Liver (tissue), 9 donors: ENCODE measurements around the gene ZNF326. TPM values are rescaled to one million over a fixed set of nuclear protein-coding genes. Genes with fewer than 3 reads are reported as not detected.

Experiments used
- DNase-seq: peaks from one replicate; pipeline ENCODE4 v3.0.0-alpha.2; 2017; ENCODE audit warnings: low spot score
- H3K27ac ChIP-seq, 2 donors: one replicate each; pipeline ENCODE4 v1.7.0; 2013; ENCODE audit warnings: inconsistent platforms in 2 of 2, low read length in 2 of 2, control low read depth in 1 of 2, low read depth in 1 of 2, mild to moderate bottlenecking in 1 of 2
- H3K27me3 ChIP-seq, 4 donors: one replicate each; pipeline versions ENCODE4 v1.6.1 to v1.7.0; 2013; ENCODE audit warnings: low read length in 3 of 4, inconsistent platforms in 1 of 4, mild to moderate bottlenecking in 1 of 4, moderate library complexity in 1 of 4; ENCODE audit not compliant: control insufficient read depth in 4 of 4, insufficient read depth in 4 of 4
- H3K36me3 ChIP-seq, 4 donors: one replicate each; pipeline versions ENCODE4 v1.6.1 to v1.7.0; 2013; ENCODE audit warnings: low read length in 3 of 4, mild to moderate bottlenecking in 3 of 4, low read depth in 1 of 4, moderate library complexity in 1 of 4; ENCODE audit not compliant: control insufficient read depth in 4 of 4, insufficient read depth in 3 of 4
- H3K4me1 ChIP-seq, 4 donors: one replicate each; pipeline versions ENCODE4 v1.6.1 to v1.7.0; 2013; ENCODE audit warnings: low read length in 3 of 4, mild to moderate bottlenecking in 3 of 4, moderate library complexity in 1 of 4; ENCODE audit not compliant: control insufficient read depth in 4 of 4, insufficient read depth in 4 of 4
- H3K4me3 ChIP-seq, 3 donors: one replicate each; pipeline versions ENCODE4 v1.6.1 to v1.7.0; 2013; ENCODE audit warnings: low read length in 3 of 3, control low read depth in 1 of 3, low read depth in 1 of 3, mild to moderate bottlenecking in 1 of 3
- H3K9ac ChIP-seq, 2 donors: one replicate each; pipeline ENCODE4 v1.7.0; 2013; ENCODE audit warnings: low read length in 2 of 2, mild to moderate bottlenecking in 2 of 2, moderate library complexity in 2 of 2, control low read depth in 1 of 2, low read depth in 1 of 2
- H3K9me3 ChIP-seq, 4 donors: one replicate each; pipeline versions ENCODE4 v1.6.1 to v1.7.0; 2013; ENCODE audit warnings: low read length in 3 of 4; ENCODE audit not compliant: control insufficient read depth in 4 of 4
- EGR1 ChIP-seq, 2 donors: IDR thresholded peaks; 2 replicates each; pipeline ENCODE4 v1.6.1; 2016 to 2018; ENCODE audit warnings: antibody characterized with exemption in 2 of 2, low read depth in 2 of 2
- FOXA2 ChIP-seq: IDR thresholded peaks from 2 replicates; pipeline ENCODE4 v1.6.1; 2016; ENCODE audit warnings: antibody characterized with exemption
- GABPA ChIP-seq, 2 donors: IDR thresholded peaks in 1 of 2; conservative IDR thresholded peaks in 1 of 2; 2 replicates each; pipeline ENCODE4 v1.6.1; 2016; ENCODE audit warnings: antibody characterized with exemption in 2 of 2, mild to moderate bottlenecking in 1 of 2, moderate library complexity in 1 of 2
- HNF4A ChIP-seq, 2 donors: conservative IDR thresholded peaks; 2 replicates each; pipeline ENCODE4 v1.6.1; 2016; ENCODE audit warnings: antibody characterized with exemption in 2 of 2, mild to moderate bottlenecking in 2 of 2
- HNF4G ChIP-seq: IDR thresholded peaks from 2 replicates; pipeline ENCODE4 v1.6.1; 2016; ENCODE audit warnings: antibody characterized with exemption
- NR2F2 ChIP-seq: IDR thresholded peaks from 2 replicates; pipeline ENCODE4 v1.6.1; 2016; ENCODE audit warnings: antibody characterized with exemption
- RAD21 ChIP-seq, 2 donors: IDR thresholded peaks; 2 replicates each; pipeline ENCODE4 v1.6.1; 2016; ENCODE audit warnings: antibody characterized with exemption in 2 of 2, mild to moderate bottlenecking in 2 of 2
- RXRA ChIP-seq, 2 donors: IDR thresholded peaks; 2 replicates each; pipeline ENCODE4 v1.6.1; 2017 to 2018; ENCODE audit warnings: antibody characterized with exemption in 2 of 2, mild to moderate bottlenecking in 1 of 2
- TAF1 ChIP-seq: conservative IDR thresholded peaks from 2 replicates; pipeline ENCODE4 v1.6.1; 2016; ENCODE audit warnings: antibody characterized with exemption, mild to moderate bottlenecking
- YY1 ChIP-seq: IDR thresholded peaks from 2 replicates; pipeline ENCODE4 v1.6.1; 2016; ENCODE audit warnings: antibody characterized with exemption, mild to moderate bottlenecking
- WGBS: extraction: QIAGEN DNeasy Blood & Tissue Kit; methylation state at CpG from one replicate; pipeline ENCODE4 v1.1.7; 2013; 5-methylcytosine and 5-hydroxymethylcytosine counted together
- polyA plus RNA-seq, 2 donors: library from polyadenylated mRNA; stranded (reverse) in 1 of 2; unstranded in 1 of 2; fragments of 200-250 nt in 1 of 2; fragments of >200 nt in 1 of 2; fragmentation: Nextera tagmentation in 1 of 2; extraction: Ambion mirVana in 1 of 2; gene quantifications; one replicate each; pipeline versions ENCODE4 v1.2.1 to v1.2.3, GENCODE V29; 2013 to 2015
- total RNA-seq, 2 donors: library from RNA; depleted of rRNA; stranded (reverse); fragments of >200 nt; gene quantifications; one replicate each; pipeline ENCODE4 v1.2.3, GENCODE V29; 2014
- TF ChIP-seq, protein P1 (sequence below): IDR thresholded peaks from 2 replicates; pipeline ENCODE4 v1.6.1; 2016; ENCODE audit warnings: antibody characterized with exemption, mild to moderate bottlenecking
- TF ChIP-seq, protein P2 (sequence below): IDR thresholded peaks from 2 replicates; pipeline ENCODE4 v1.6.1; 2016; ENCODE audit warnings: antibody characterized with exemption
- TF ChIP-seq, protein P3 (sequence below): IDR thresholded peaks from 2 replicates; pipeline ENCODE4 v1.6.1; 2016; ENCODE audit warnings: antibody characterized with exemption
- donor health status: healthy.
- donor health status: healthy.
- donor health status: healthy.
- donor health status: healthy.
- donor health status: healthy.

Gene ZNF326
- total and polyA plus RNA-seq, 4 donors, result 6.5 to 14.6 (median 10.9) TPM

DNA sequence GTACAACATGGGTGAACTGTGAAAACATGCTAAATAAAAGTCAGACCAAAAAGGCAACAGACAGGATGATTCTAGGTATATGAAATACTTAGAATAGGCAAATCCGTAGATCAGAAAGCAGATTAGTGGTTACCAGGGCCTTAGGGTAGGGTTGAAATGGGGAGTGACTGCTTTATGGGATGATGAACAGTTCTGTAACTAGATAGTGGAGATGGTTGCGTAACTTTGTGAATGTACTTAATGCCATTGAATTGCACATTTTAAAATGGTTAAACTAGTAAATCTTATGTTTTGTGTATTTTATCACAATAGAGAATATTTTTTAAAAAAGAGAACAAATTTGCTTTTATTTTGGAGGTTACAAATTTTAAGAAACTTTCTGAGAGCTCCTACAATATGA, 17.4 kb downstream of the ZNF326 start (continued):
- TF ChIP-seq, protein P1, sequence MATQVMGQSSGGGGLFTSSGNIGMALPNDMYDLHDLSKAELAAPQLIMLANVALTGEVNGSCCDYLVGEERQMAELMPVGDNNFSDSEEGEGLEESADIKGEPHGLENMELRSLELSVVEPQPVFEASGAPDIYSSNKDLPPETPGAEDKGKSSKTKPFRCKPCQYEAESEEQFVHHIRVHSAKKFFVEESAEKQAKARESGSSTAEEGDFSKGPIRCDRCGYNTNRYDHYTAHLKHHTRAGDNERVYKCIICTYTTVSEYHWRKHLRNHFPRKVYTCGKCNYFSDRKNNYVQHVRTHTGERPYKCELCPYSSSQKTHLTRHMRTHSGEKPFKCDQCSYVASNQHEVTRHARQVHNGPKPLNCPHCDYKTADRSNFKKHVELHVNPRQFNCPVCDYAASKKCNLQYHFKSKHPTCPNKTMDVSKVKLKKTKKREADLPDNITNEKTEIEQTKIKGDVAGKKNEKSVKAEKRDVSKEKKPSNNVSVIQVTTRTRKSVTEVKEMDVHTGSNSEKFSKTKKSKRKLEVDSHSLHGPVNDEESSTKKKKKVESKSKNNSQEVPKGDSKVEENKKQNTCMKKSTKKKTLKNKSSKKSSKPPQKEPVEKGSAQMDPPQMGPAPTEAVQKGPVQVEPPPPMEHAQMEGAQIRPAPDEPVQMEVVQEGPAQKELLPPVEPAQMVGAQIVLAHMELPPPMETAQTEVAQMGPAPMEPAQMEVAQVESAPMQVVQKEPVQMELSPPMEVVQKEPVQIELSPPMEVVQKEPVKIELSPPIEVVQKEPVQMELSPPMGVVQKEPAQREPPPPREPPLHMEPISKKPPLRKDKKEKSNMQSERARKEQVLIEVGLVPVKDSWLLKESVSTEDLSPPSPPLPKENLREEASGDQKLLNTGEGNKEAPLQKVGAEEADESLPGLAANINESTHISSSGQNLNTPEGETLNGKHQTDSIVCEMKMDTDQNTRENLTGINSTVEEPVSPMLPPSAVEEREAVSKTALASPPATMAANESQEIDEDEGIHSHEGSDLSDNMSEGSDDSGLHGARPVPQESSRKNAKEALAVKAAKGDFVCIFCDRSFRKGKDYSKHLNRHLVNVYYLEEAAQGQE, result no peak
- TF ChIP-seq RAD21 (IDR thresholded peaks at IDR 0.05), result no peak

DNA sequence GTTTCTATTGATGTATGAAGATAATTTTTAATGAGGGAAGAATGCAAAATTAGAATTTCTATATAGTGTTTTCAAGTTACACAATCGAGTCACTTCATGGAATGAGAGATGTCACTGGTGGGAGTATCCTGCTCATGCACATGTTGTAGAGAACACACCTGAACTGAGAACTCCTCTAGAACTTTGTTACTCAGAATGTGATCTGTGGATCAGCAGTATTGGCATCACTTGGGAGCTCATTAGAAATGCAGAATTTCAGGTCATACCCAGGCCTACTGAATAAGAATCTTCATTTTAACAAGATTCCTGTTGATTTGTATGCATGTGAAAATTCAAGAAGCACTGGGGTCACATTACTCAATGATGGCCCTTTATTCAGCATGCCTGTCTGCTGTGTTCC, 28.8 kb downstream of the ZNF326 start:
- Histone ChIP-seq H3K27ac (no peak overlapping the region), H3K27me3 (no peaks in the 10 kb centered on the region), H3K9me3 (peaks cover 3 to 26% (median 11%) of the 10 kb centered on the region in 4 donors), H3K36me3 (peaks cover 11 to 87% (median 81%) of the 10 kb centered on the region in 4 donors), H3K4me1 (no peaks in the 10 kb centered on the region), H3K9ac (no peak overlapping the region), H3K4me3 (peak overlapping the region in 1 of 3 donors; percentile 15)
- no peak for DNase-seq
- TF ChIP-seq, protein P2, sequence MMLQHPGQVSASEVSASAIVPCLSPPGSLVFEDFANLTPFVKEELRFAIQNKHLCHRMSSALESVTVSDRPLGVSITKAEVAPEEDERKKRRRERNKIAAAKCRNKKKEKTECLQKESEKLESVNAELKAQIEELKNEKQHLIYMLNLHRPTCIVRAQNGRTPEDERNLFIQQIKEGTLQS, result no peak
- 96% methylated on average over 1 of the region's 1 CpG for WGBS

DNA sequence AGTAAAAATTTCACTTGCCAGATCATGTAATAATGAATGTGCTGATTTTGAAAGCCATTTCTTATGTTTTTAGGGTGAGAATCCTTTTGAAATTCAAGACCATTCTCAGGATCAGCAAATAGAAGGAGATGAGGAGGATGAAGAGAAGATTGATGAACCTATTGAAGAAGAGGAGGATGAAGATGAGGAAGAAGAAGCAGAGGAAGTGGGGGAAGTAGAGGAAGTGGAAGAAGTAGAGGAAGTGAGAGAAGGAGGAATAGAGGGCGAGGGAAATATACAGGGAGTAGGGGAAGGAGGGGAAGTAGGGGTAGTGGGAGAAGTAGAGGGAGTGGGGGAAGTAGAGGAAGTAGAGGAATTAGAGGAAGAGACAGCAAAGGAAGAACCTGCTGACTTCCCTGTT, 32.4 kb downstream of the ZNF326 start:
- H3K27me3 ChIP-seq, result no peaks in the 10 kb centered on the region
- peaks cover 10 to 73% (median 62%) of the 10 kb centered on the region in 4 donors for H3K36me3 ChIP-seq
- H3K9me3 ChIP-seq, result peaks cover 3 to 19% (median 11%) of the 10 kb centered on the region in 4 donors
- 78% methylated on average over 1 of the region's 1 CpG for WGBS
- H3K4me1 ChIP-seq, result no peaks in the 10 kb centered on the region
- H3K27ac ChIP-seq, result no peak overlapping the region
- no peak for DNase-seq
- no peak overlapping the region for H3K4me3 ChIP-seq
- no peak overlapping the region for H3K9ac ChIP-seq
- TF ChIP-seq GABPA (IDR thresholded peaks at IDR 0.05 in 1 of 2, conservative IDR thresholded peaks at IDR 0.05 in 1 of 2) (no peak), FOXA2 (no peak), YY1 (no peak), HNF4A (conservative IDR thresholded peaks at IDR 0.05) (no peak), RXRA (IDR thresholded peaks at IDR 0.05) (no peak), HNF4G (no peak), TAF1 (no peak), EGR1 (IDR thresholded peaks at IDR 0.05; ENCODE audit: low read depth in 2 of 2) (no peak), NR2F2 (no peak), RAD21 (IDR thresholded peaks at IDR 0.05) (no peak)
- TF ChIP-seq, protein P3, sequence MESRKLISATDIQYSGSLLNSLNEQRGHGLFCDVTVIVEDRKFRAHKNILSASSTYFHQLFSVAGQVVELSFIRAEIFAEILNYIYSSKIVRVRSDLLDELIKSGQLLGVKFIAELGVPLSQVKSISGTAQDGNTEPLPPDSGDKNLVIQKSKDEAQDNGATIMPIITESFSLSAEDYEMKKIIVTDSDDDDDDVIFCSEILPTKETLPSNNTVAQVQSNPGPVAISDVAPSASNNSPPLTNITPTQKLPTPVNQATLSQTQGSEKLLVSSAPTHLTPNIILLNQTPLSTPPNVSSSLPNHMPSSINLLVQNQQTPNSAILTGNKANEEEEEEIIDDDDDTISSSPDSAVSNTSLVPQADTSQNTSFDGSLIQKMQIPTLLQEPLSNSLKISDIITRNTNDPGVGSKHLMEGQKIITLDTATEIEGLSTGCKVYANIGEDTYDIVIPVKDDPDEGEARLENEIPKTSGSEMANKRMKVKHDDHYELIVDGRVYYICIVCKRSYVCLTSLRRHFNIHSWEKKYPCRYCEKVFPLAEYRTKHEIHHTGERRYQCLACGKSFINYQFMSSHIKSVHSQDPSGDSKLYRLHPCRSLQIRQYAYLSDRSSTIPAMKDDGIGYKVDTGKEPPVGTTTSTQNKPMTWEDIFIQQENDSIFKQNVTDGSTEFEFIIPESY, result no peak
